NCI-H446 (cell line): Measurements from ENCODE around the gene SMC1B.
"Not testable (repeated sequence)": the region's sequence is repeated elsewhere in the genome, so short reads cannot be mapped to it uniquely, and the experiment has no call there.

Experiments used
- DNase-seq, 2 experiments: peaks; one replicate each; lab custom pipeline; 2025; lab: John Stamatoyannopoulos, UW

SMC1B gene

DNA sequence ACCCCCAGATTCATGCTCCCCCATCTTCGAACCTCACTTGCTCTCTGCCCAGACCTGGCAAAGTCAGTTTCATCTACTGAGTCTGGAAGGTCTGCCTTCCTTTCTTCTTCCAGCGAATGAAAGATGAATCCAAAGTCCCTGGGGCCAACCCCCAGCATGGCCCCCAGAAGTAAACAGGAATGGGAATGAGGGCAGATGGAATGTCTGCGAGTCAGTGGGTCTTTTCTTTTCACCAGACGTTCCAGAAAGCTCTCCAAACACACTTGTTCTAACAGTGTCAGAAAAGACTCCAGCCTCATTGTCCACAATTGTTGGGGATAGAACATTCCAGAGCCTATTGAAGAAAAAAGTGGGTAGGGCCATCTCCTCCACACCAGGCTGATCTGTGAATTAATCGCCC lies 28.7 kb upstream of the SMC1B start:
- no peak for DNase-seq

GRCh38 chr22:45441138-45441537 lies 27.7 kb upstream of the SMC1B start:
- peak; percentile 18 to 62 for DNase-seq

GRCh38 chr22:45440688-45441087 lies 27.3 kb upstream of the SMC1B start:
- not testable (repeated sequence) for DNase-seq

DNA sequence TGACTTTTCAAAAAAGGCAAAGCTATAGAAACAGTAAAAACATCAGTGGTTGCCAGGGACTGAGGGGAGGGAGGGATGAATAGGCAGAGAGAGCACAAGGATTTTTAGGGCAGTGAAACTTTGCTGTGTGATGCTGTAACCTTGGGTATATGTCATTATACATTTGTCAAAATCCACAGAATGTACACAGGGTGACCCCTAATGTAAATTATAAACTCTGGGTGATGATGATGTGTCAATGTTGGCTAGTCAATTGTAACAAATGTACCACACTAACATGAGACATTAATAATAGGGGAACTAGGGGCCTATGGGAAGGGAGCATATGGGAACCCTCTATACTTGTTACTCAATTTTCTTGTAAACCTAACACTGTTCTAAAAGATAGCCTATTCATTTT lies 24.9 kb upstream of the SMC1B start:
- DNase-seq: no peak

DNA sequence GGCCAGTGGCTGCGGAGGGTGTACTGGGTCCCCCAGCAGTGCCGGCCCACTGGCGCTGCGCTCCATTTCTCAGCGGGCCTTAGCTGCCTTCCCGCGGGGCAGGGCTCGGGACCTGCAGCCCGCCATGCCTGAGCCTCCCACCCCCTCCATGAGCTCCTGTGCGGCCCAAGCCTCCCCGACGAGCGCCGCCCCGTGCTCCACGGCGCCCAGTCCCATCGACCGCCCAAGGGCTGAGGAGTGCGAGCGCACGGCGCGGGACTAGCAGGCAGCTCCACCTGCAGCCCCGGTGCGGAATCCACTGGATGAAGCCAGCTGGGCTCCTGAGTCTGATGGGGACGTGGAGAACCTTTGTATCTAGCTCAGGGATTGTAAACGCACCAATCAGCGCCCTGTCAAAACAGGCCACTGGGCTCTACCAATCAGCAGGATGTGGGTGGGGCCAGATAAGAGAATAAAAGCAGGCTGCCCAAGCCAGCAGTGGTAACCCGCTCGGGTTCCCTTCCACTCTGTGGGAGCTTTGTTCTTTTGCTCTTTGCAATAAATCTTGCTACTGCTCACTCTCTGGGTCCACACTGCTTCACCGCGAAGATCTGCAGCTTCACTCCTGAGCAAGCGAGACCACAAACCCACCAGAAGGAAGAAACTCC lies 23.6 kb upstream of the SMC1B start:
- DNase-seq: not testable (repeated sequence)

DNA sequence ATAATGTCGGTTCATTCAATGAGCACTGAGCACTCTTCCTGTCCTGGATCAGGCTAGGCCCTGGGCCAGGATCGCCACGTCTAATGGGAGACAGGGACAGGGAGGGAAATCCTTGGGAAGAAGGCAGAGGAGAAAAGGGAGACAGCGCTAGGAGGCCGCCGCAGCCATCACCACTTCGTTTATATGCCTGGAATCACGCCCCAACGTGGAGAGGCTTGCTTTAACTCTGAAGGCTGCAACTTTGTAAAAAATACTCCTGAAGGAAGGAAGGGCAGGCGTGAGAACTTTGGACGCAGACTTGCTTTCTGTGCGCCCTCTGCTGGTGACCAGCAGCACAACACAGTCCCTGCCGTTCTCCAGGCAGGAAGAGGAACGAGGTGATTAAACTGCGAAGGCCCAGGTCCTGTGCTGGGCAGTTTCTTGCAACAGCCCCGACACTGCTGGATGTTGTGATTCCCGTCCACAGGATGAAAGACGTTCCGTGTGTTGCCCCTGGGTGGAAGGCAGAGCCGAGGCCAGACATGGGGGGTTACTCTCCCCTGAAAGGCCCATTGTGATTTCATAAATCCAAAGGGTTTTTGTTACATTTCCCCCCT lies 22.2 kb upstream of the SMC1B start:
- DNase-seq: peak; percentile 50 to 88

DNA sequence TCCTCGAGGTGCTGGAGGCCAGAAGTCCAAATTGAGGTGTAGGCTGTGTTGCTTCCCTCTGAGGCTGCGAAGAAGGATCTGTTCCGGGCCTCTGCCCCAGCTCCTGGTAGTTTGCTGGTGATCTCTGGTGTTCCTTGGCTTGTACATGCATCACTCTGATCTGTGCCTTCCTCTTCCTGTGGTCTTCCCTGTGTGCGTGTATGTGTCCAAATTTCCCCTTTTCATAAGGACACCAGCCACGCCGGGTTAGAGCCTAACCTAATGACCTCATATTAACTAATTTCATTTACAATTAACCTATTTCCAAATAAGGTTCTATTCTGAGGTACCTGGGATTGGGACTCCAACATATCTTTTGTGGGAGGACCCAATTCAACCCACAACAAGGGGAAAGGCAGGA lies 21.6 kb upstream of the SMC1B start:
- DNase-seq: no peak

GRCh38 chr22:45430871-45431270 lies 17.5 kb upstream of the SMC1B start:
- DNase-seq: no peak

- DNase-seq: no peak
Observed at GRCh38 chr22:45429981-45430775, 16.8 kb upstream of the SMC1B start.

DNA sequence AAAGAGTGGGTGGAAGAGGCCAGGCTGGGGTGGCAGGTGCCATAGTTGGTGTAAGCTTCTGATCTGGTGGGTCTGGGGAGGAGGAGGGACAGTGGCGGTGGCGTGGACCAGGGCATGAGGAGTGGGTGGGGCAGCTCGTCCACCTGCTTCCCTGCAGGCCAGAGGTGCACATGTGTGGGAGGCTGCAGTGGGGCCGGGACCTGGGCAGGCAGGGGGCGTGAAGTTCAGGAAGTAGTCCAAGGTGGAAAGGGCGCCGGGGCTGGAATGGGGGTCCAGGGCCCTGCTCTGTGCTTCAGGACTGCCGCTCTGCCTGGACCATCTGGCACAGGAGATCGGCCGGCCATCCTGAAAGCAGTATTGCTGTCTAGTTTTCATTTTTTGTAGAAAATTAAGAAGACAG lies 16.0 kb upstream of the SMC1B start:
- DNase-seq: no peak

GRCh38 chr22:45428391-45429385 lies 15.3 kb upstream of the SMC1B start:
- DNase-seq: no peak

GRCh38 chr22:45427114-45427513 lies 13.7 kb upstream of the SMC1B start:
- DNase-seq: no peak

- DNase-seq: no peak
Observed at GRCh38 chr22:45426387-45426786, 13.0 kb upstream of the SMC1B start.

DNA sequence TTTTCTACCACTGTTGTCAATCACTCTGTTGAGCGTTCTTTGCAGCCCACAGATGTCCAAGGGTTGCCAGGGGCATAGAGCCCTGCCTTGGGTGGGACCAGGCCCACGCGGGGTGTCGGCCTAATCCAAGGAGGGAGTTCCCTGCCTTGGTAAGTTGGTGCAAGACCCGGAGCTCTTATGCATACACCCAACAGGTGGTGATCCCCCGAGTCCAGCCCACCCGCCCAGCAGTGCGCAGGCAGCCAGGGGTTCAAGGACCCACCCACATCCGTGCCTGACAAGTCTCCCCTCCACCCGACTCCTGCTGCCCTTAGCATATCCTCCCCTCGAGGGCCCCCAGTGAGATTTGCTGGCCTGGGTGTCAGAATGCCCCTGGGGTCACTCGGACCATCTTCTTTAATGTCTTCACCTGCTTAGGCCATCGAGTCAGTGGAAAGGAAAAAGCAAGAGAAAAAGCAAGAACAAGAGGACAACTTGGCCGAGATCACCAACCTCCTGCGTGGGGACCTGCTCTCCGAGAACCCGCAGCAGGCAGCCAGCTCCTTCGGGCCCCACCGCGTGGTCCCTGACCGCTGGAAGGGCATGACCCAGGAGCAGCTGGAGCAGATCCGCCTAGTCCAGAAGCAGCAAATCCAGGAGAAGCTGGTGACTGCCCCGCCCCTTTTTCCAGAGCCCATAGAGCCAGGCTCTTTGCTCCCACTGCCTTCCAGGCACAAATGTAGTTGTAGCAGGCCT lies 12.3 kb upstream of the SMC1B start:
- DNase-seq: no peak

GRCh38 chr22:45425101-45425500 lies 11.7 kb upstream of the SMC1B start:
- no peak for DNase-seq

GRCh38 chr22:45424241-45424731 lies 10.9 kb upstream of the SMC1B start:
- no peak for DNase-seq

- DNase-seq: no peak
Observed at GRCh38 chr22:45423524-45423923, 10.1 kb upstream of the SMC1B start.

- DNase-seq: no peak
Observed at GRCh38 chr22:45422237-45422983, 9.0 kb upstream of the SMC1B start.

- DNase-seq: no peak
Observed at GRCh38 chr22:45421349-45422055, 8.1 kb upstream of the SMC1B start.

DNA sequence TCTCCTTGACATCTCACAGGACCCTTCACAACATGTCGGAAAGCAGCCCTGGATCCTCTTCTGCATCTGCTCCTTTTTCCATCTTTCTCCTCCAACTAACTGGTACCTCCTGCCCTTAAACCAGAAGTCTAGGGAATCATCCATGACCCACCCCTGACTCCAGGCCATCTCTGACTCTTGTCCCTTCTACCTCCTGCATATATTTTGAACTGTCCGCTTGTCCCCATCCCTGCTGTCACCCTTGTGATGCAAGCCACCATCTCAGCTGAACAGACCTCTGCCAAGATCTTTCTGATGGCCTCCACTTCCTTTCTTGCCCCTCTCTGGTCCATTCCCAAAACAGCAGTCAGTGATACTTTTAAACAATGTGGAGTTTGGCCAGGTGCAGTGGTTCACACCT lies 7.1 kb upstream of the SMC1B start:
- no peak for DNase-seq
